ENCODE data around the gene MBD5. TPM values are rescaled to one million over a fixed set of nuclear protein-coding genes. Genes with fewer than 3 reads are reported as not detected.

The MBD5 gene
- total and polyA plus RNA-seq, 2 donors: 13.3 to 13.4 TPM

GRCh38 chr2:148063633-148064032, 42.7 kb downstream of the MBD5 start:
- no peak for DNase-seq (ENCODE audit: low read depth in 6 of 9, low spot score in 9 of 9)
- Histone ChIP-seq H3K27ac (ENCODE audit: low read depth in 1 of 2, low read length in 1 of 2) (no peak overlapping the region), H3K4me3 (ENCODE audit: low read length in 2 of 2) (no peak overlapping the region), H3K4me1 (ENCODE audit: control insufficient read depth in 2 of 2, insufficient read depth in 2 of 2, low read length in 2 of 2) (no peaks in the 10 kb centered on the region), H3K9me3 (ENCODE audit: control insufficient read depth in 2 of 2, insufficient read depth in 1 of 2, low read length in 1 of 2) (no peaks in the 10 kb centered on the region), H3K36me3 (ENCODE audit: control insufficient read depth in 2 of 2, insufficient read depth in 2 of 2, low read length in 1 of 2) (no peaks in the 10 kb centered on the region), H3K27me3 (ENCODE audit: control insufficient read depth in 2 of 2, insufficient read depth in 1 of 2, low read length in 1 of 2) (no peaks in the 10 kb centered on the region)
- 96% methylated on average over 2 of the region's 2 CpGs for WGBS

- no peak overlapping the region for H3K27ac ChIP-seq (ENCODE audit: low read depth in 1 of 2, low read length in 1 of 2)
- 95% methylated on average over 6 of the region's 6 CpGs for WGBS
- H3K4me1 ChIP-seq (ENCODE audit: control insufficient read depth in 2 of 2, insufficient read depth in 2 of 2, low read length in 2 of 2): no peaks in the 10 kb centered on the region
- H3K27me3 ChIP-seq (ENCODE audit: control insufficient read depth in 2 of 2, insufficient read depth in 1 of 2, low read length in 1 of 2): no peaks in the 10 kb centered on the region
- DNase-seq (ENCODE audit: low read depth in 6 of 9, low spot score in 9 of 9): no peak
- H3K4me3 ChIP-seq (ENCODE audit: low read length in 2 of 2): no peak overlapping the region
- H3K36me3 ChIP-seq (ENCODE audit: control insufficient read depth in 2 of 2, insufficient read depth in 2 of 2, low read length in 1 of 2): no peaks in the 10 kb centered on the region
- no peaks in the 10 kb centered on the region for H3K9me3 ChIP-seq (ENCODE audit: control insufficient read depth in 2 of 2, insufficient read depth in 1 of 2, low read length in 1 of 2)
Observed at GRCh38 chr2:148065936-148066335, 45.0 kb downstream of the MBD5 start.

- no peaks in the 10 kb centered on the region for H3K4me1 ChIP-seq (ENCODE audit: control insufficient read depth in 2 of 2, insufficient read depth in 2 of 2, low read length in 2 of 2)
- no peaks in the 10 kb centered on the region for H3K9me3 ChIP-seq (ENCODE audit: control insufficient read depth in 2 of 2, insufficient read depth in 1 of 2, low read length in 1 of 2)
- WGBS: 97% methylated on average over 1 of the region's 1 CpG
- H3K27me3 ChIP-seq (ENCODE audit: control insufficient read depth in 2 of 2, insufficient read depth in 1 of 2, low read length in 1 of 2): no peaks in the 10 kb centered on the region
- H3K36me3 ChIP-seq (ENCODE audit: control insufficient read depth in 2 of 2, insufficient read depth in 2 of 2, low read length in 1 of 2): no peaks in the 10 kb centered on the region
- no peak for DNase-seq (ENCODE audit: low read depth in 6 of 9, low spot score in 9 of 9)
- H3K4me3 ChIP-seq (ENCODE audit: low read length in 2 of 2): no peak overlapping the region
- no peak overlapping the region for H3K27ac ChIP-seq (ENCODE audit: low read depth in 1 of 2, low read length in 1 of 2)
Observed at GRCh38 chr2:148067801-148068200, 46.9 kb downstream of the MBD5 start.

- Histone ChIP-seq H3K4me1 (ENCODE audit: control insufficient read depth in 2 of 2, insufficient read depth in 2 of 2, low read length in 2 of 2) (no peaks in the 10 kb centered on the region), H3K4me3 (ENCODE audit: low read length in 2 of 2) (no peak overlapping the region), H3K9me3 (ENCODE audit: control insufficient read depth in 2 of 2, insufficient read depth in 1 of 2, low read length in 1 of 2) (no peaks in the 10 kb centered on the region), H3K27ac (ENCODE audit: low read depth in 1 of 2, low read length in 1 of 2) (no peak overlapping the region), H3K27me3 (ENCODE audit: control insufficient read depth in 2 of 2, insufficient read depth in 1 of 2, low read length in 1 of 2) (no peaks in the 10 kb centered on the region), H3K36me3 (ENCODE audit: control insufficient read depth in 2 of 2, insufficient read depth in 2 of 2, low read length in 1 of 2) (no peaks in the 10 kb centered on the region)
- no peak for DNase-seq (ENCODE audit: low read depth in 6 of 9, low spot score in 9 of 9)
- over 99% methylated on average over 4 of the region's 4 CpGs for WGBS
Observed at GRCh38 chr2:148071351-148071750, 50.5 kb downstream of the MBD5 start.

- H3K27me3 ChIP-seq (ENCODE audit: control insufficient read depth in 2 of 2, insufficient read depth in 1 of 2, low read length in 1 of 2): no peaks in the 10 kb centered on the region
- no peaks in the 10 kb centered on the region for H3K36me3 ChIP-seq (ENCODE audit: control insufficient read depth in 2 of 2, insufficient read depth in 2 of 2, low read length in 1 of 2)
- no peak for DNase-seq (ENCODE audit: low read depth in 6 of 9, low spot score in 9 of 9)
- no peak overlapping the region for H3K4me3 ChIP-seq (ENCODE audit: low read length in 2 of 2)
- no peak overlapping the region for H3K27ac ChIP-seq (ENCODE audit: low read depth in 1 of 2, low read length in 1 of 2)
- no peaks in the 10 kb centered on the region for H3K9me3 ChIP-seq (ENCODE audit: control insufficient read depth in 2 of 2, insufficient read depth in 1 of 2, low read length in 1 of 2)
- H3K4me1 ChIP-seq (ENCODE audit: control insufficient read depth in 2 of 2, insufficient read depth in 2 of 2, low read length in 2 of 2): no peaks in the 10 kb centered on the region
Observed at GRCh38 chr2:148096012-148096411, 75.1 kb downstream of the MBD5 start.

GRCh38 chr2:148102641-148103040, 81.8 kb downstream of the MBD5 start:
- Histone ChIP-seq H3K4me1 (ENCODE audit: control insufficient read depth in 2 of 2, insufficient read depth in 2 of 2, low read length in 2 of 2) (no peaks in the 10 kb centered on the region), H3K36me3 (ENCODE audit: control insufficient read depth in 2 of 2, insufficient read depth in 2 of 2, low read length in 1 of 2) (no peaks in the 10 kb centered on the region), H3K9me3 (ENCODE audit: control insufficient read depth in 2 of 2, insufficient read depth in 1 of 2, low read length in 1 of 2) (no peaks in the 10 kb centered on the region), H3K27me3 (ENCODE audit: control insufficient read depth in 2 of 2, insufficient read depth in 1 of 2, low read length in 1 of 2) (no peaks in the 10 kb centered on the region), H3K27ac (ENCODE audit: low read depth in 1 of 2, low read length in 1 of 2) (no peak overlapping the region), H3K4me3 (ENCODE audit: low read length in 2 of 2) (no peak overlapping the region)
- WGBS: 56% methylated on average over 1 of the region's 1 CpG
- DNase-seq (ENCODE audit: low read depth in 6 of 9, low spot score in 9 of 9): no peak

GRCh38 chr2:148103946-148104345, 83.1 kb downstream of the MBD5 start:
- Histone ChIP-seq H3K27ac (ENCODE audit: low read depth in 1 of 2, low read length in 1 of 2) (no peak overlapping the region), H3K36me3 (ENCODE audit: control insufficient read depth in 2 of 2, insufficient read depth in 2 of 2, low read length in 1 of 2) (no peaks in the 10 kb centered on the region), H3K27me3 (ENCODE audit: control insufficient read depth in 2 of 2, insufficient read depth in 1 of 2, low read length in 1 of 2) (no peaks in the 10 kb centered on the region), H3K4me3 (ENCODE audit: low read length in 2 of 2) (no peak overlapping the region), H3K4me1 (ENCODE audit: control insufficient read depth in 2 of 2, insufficient read depth in 2 of 2, low read length in 2 of 2) (no peaks in the 10 kb centered on the region), H3K9me3 (ENCODE audit: control insufficient read depth in 2 of 2, insufficient read depth in 1 of 2, low read length in 1 of 2) (no peaks in the 10 kb centered on the region)
- no peak for DNase-seq (ENCODE audit: low read depth in 6 of 9, low spot score in 9 of 9)

- DNase-seq (ENCODE audit: low read depth in 6 of 9, low spot score in 9 of 9): no peak
- Histone ChIP-seq H3K4me3 (ENCODE audit: low read length in 2 of 2) (no peak overlapping the region), H3K9me3 (ENCODE audit: control insufficient read depth in 2 of 2, insufficient read depth in 1 of 2, low read length in 1 of 2) (no peaks in the 10 kb centered on the region), H3K36me3 (ENCODE audit: control insufficient read depth in 2 of 2, insufficient read depth in 2 of 2, low read length in 1 of 2) (no peaks in the 10 kb centered on the region), H3K27ac (ENCODE audit: low read depth in 1 of 2, low read length in 1 of 2) (no peak overlapping the region), H3K4me1 (ENCODE audit: control insufficient read depth in 2 of 2, insufficient read depth in 2 of 2, low read length in 2 of 2) (no peaks in the 10 kb centered on the region), H3K27me3 (ENCODE audit: control insufficient read depth in 2 of 2, insufficient read depth in 1 of 2, low read length in 1 of 2) (no peaks in the 10 kb centered on the region)
Observed at GRCh38 chr2:148106331-148106730, 85.4 kb downstream of the MBD5 start.

- no peak for DNase-seq (ENCODE audit: low read depth in 6 of 9, low spot score in 9 of 9)
- no peaks in the 10 kb centered on the region for H3K4me1 ChIP-seq (ENCODE audit: control insufficient read depth in 2 of 2, insufficient read depth in 2 of 2, low read length in 2 of 2)
Observed at GRCh38 chr2:148108385-148108784, 87.5 kb downstream of the MBD5 start.

GRCh38 chr2:148110184-148110583, 89.3 kb downstream of the MBD5 start:
- Histone ChIP-seq H3K4me3 (ENCODE audit: low read length in 2 of 2) (no peak overlapping the region), H3K36me3 (ENCODE audit: control insufficient read depth in 2 of 2, insufficient read depth in 2 of 2, low read length in 1 of 2) (no peaks in the 10 kb centered on the region), H3K27me3 (ENCODE audit: control insufficient read depth in 2 of 2, insufficient read depth in 1 of 2, low read length in 1 of 2) (no peaks in the 10 kb centered on the region), H3K4me1 (ENCODE audit: control insufficient read depth in 2 of 2, insufficient read depth in 2 of 2, low read length in 2 of 2) (no peaks in the 10 kb centered on the region), H3K27ac (ENCODE audit: low read depth in 1 of 2, low read length in 1 of 2) (no peak overlapping the region), H3K9me3 (ENCODE audit: control insufficient read depth in 2 of 2, insufficient read depth in 1 of 2, low read length in 1 of 2) (no peaks in the 10 kb centered on the region)
- peak in 1 of 9 donors; percentile 2 for DNase-seq (ENCODE audit: low read depth in 6 of 9, low spot score in 9 of 9)
- WGBS: 89% methylated on average over 1 of the region's 1 CpG

More at GRCh38 chr2:148108385-148108784, 87.5 kb downstream of the MBD5 start:
- Histone ChIP-seq H3K27ac (ENCODE audit: low read depth in 1 of 2, low read length in 1 of 2) (no peak overlapping the region), H3K4me3 (ENCODE audit: low read length in 2 of 2) (no peak overlapping the region), H3K27me3 (ENCODE audit: control insufficient read depth in 2 of 2, insufficient read depth in 1 of 2, low read length in 1 of 2) (no peaks in the 10 kb centered on the region), H3K36me3 (ENCODE audit: control insufficient read depth in 2 of 2, insufficient read depth in 2 of 2, low read length in 1 of 2) (no peaks in the 10 kb centered on the region), H3K9me3 (ENCODE audit: control insufficient read depth in 2 of 2, insufficient read depth in 1 of 2, low read length in 1 of 2) (no peaks in the 10 kb centered on the region)
- 98% methylated on average over 5 of the region's 5 CpGs for WGBS
